NCI-H2196 (cell line): ENCODE measurements around the gene GPR137B.

Experiments used
- DNase-seq: peaks from one replicate; lab custom pipeline; 2025; ENCODE audit not compliant: unreplicated experiment; lab: John Stamatoyannopoulos, UW

The GPR137B gene

DNA sequence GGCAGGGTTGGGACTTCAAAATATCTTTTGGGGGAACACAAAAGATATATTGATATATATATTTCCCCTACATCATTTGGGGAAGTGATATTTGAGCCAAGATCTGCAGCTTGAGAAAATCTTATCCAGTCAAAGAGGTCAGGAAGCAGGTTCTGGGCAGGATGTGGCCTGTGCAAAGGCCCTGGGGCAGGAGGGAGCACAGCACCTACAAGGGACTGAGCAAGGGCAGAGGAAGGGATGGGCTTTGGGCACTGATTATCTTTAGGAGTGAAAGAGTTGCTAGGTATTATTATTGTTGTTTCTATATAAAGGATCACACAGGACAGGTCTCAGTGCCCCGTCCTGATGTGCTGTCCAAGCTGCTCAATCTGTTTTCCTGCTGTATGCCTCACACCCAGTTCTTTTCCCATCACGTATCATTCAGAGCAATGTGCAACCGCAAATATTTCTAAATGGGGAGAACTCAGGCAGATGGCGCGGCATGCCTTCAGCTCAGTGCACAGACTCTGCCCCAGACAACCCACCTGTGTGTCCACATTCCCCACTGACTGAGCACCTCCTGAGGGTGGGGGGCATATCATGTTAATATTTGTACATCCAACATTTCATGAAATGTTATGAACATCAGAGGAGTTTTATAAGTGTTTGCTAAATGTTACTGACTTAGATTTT, 28.1 kb upstream of the GPR137B start:
- no peak for DNase-seq

DNA sequence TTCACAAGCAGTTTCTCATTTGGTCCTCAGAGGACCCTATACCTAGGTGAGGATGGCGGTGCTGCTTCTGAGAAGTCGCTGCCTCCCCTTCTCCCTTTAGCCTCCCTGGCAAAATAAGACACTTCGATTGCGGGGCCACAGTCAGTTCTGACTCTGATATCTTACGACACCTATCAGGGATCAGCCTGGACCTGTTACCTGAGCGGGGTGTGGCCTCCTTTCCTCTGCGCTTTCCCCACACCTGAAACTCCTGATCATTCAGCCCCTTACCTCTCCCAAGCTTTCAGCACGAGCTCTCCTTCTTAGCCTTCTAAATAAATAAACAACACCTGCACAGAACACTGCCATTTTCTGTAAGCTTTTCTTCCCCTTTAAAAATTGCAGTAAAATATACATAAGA, 24.6 kb upstream of the GPR137B start:
- no peak for DNase-seq

- DNase-seq = no peak
These were observed 22.3 kb upstream of the GPR137B start for GRCh38 chr1:236119943-236120484.

- DNase-seq = no peak
These were observed 21.6 kb upstream of the GPR137B start for GRCh38 chr1:236120721-236121153.

GRCh38 chr1:236122176-236122575, 20.2 kb upstream of the GPR137B start:
- DNase-seq = no peak

DNA sequence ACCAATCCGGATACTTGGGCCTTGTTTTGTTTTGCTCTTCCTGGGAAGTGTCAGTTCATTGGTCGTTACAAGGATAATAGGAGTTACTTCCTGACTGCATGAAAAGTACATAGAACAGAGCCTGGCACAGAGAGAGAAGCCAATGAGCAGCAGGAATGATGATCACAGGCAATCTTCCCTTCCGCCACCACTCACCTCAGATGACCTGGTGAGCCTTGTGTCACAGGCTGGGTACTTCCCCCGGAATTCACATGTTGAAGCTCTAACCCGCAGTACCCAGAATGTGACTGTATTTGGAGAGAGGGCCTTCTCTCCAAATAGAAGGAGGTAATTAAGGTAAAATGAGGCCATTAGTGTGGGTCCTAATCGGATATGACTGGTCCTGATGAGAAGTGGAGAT, 18.8 kb upstream of the GPR137B start:
- no peak for DNase-seq

DNA sequence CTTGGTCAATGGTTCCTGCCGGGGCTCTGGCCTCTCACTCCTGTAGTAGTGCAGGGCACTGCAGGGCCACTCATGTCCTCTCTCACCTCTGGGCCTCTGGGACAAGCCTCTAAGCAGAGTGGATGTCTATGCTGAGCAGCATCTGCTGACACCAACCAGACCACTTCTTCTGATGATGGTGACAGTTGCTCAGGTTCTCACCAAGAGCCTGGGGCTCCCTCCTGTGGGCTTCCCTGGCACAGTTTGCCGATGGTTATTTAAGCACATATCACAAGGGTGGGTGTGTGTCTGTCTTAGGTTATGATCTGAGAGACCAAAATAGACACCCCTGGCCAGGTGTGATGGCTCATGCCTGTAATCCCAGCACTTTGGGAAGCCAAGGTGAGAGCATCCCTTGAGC, 17.4 kb upstream of the GPR137B start:
- no peak for DNase-seq

DNA sequence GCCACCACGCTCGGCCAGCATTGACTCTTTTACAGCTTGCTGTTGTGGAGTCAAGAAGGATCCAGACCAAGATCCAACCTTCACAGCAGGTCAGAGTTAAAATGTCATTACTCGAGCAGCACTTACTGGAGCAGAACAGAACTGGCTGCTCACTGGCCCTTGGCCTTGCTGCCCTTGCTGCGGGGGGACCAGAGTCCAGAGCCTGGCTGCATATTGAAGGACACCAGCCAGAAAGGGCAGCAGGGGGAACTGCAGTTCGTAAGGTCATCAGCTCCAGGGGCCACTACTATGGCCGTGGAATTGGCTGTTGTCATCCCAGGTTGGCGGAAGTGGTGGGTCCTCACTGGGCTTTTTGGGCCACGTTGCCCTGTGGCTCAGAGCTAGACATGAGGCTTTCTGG, 15.3 kb upstream of the GPR137B start:
- no peak for DNase-seq

- no peak for DNase-seq
These were observed 13.6 kb upstream of the GPR137B start for GRCh38 chr1:236128646-236129178.

DNA sequence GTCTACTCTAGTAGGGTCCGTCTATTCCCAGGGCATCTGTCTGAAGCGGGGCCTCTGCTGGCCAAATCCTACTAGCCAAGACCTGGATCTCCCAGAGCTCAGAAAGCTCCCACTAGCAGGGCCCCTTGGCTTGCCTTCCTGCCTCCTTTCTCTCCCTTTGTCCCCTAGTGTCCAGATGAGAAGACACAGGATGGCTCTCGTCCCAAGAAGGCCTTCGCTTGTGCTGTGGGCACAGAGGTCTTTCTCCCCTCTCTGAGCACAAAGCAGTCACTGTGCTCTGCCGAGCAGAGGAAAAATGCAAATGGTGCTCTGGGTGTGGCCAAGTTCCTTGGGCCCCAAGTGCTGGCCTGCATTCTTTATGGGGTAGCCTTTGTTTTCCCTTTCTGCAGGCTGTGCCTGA, 13.0 kb upstream of the GPR137B start:
- no peak for DNase-seq

GRCh38 chr1:236130372-236130771, 12.0 kb upstream of the GPR137B start:
- DNase-seq = no peak

DNA sequence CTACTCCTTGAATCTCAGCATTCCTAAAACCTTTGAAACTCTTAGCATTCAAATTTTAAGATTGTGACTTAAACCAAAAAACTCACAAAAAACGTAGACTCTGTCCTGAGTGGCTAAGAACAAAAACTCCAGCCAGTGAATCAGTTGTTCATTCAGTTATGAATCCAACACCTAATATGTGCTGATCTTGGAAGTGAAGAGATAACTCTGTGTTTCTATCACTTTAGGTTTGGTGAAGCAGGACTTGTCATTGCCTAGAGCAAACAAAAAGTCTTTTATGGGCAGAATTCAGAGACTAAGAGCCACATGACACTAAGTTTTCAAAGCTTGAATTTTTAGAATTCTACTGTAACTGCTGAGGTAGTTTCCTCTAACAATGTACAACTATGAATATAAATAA, 10.4 kb upstream of the GPR137B start:
- no peak for DNase-seq

GRCh38 chr1:236132420-236133046, 9.8 kb upstream of the GPR137B start:
- no peak for DNase-seq

DNA sequence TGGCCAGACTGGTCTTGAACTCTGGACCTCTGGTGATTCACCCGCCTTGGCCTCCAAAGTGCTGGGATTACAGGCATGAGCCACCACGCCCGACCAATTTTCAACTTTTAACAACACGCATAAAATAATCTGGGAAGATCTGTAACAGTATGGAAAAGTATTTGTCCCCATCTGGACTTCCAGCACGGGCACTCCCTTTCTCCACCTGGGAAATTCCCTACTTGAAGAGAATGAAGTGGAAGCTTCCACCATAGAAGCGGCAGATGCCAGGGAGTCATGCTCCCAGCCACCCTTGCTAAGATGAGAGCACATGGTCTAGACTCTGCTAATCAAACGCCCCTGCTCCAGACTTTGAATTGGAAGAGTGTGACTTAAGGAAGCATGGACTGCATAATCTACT, 9.0 kb upstream of the GPR137B start:
- DNase-seq = no peak

GRCh38 chr1:236133802-236134201, 8.5 kb upstream of the GPR137B start:
- no peak for DNase-seq

GRCh38 chr1:236137285-236137852, 5.0 kb upstream of the GPR137B start:
- no peak for DNase-seq

DNA sequence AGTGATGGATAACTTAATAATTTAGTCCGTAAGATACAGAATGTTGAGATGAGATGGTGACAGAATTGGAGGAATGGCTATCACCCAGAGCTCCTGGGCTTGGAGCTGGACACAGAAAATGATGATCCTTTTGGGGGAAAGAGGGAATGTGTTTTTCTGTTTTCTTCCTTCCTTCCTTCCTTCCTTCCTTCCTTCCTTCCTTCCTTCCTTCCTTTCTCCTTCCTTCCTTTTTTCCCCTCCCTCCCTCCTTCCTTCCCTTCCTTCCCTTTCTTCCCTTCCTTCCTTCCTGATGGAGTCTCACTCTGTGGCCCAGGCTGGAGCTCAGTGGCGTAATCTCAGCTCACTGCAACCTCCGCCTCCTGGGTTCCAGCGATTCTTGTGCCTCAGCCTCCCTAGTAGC, 2.8 kb upstream of the GPR137B start:
- DNase-seq = no peak

- DNase-seq = no peak
These were observed 1.5 kb upstream of the GPR137B start for GRCh38 chr1:236140705-236141446.

DNA sequence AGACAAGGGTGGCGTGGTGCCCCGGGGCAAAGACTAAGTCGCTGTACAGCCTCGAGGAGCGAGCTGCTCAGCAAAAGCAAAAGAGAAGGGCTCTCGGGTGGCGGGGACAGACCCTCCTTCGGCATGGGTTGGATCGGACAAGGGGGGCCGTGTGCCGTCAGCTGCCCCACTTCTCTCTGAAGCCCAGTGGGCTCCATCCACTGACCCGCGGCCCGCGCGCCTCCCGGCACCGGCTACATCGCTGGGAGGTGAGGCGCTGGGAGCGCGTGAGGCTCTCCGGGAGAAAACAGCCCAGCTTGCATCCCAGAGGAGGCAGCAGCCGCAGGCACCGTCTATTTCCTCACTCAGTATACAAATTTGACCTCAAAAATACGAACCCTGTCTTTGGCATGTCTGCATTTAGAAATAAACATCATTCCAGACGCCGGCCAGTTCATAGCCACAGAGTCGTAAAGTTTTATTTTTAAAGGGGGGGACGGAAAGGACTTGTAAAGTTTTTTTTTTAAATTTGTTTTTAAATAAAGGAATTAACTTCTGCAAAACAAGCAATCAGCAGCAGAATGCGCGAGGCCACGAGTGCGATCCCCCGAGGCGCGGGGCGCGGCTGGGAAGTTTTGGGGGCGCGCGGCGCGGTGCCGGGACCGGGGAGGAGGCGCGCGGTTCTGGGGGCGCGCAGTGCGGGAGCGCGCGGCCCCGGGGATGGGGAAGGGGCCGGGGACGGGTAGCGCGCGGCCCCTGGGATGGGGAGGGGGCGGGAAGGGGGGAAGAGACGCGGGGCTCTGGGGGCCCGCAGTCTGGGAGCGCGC, 689 bp upstream of the GPR137B start:
- DNase-seq = peak; percentile 19

DNA sequence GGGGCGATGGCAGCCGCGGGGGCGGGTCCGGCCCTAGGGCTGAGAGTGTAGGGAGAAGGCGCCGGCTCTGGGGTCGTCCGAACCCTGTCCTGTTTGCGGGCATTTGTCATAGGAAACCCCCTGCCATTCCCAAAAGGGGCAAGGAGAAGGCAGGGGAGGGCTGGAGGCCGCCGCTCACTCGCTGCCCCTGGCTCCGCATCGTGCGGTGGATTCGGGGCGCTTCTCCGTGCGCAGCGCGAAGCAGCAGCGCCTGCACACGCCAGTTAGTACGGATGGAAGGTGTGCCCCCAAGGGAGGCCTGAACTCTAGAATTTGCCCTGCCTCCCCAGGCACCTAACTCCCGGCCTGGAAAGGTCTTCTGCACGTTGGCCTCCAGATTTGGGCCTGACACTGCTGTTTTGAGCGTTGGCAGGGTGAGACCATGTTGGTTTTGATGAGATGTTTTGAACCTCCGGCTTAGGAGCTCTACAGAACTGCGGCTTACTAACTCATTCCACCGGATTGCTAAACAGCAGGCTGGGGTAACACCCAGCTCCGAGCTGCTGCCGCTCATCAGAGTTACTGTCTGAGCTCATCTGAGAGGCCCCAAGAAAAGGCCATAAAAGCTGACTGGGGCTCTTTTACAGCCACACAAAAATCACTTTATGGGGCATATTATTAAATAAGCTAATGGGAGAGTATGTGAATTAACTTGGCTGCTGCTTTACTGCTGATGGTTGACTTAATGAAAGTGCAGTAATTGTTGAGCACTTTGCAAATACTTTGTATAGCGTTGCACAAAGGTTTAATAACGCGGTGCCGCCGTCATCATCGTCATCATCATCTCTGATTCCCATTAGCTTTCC, 987 bp downstream of the GPR137B start:
- no peak for DNase-seq
